Thyroid gland (tissue), 4 donors: ENCODE data around the gene JAKMIP1.

Experiments
- POLR2A ChIP-seq, 2 donors: fragments of 450-650 bp; IDR thresholded peaks; one replicate each; pipeline ENCODE4 v1.6.1; 2017; ENCODE audit warnings: antibody characterized with exemption in 2 of 2, mild to moderate bottlenecking in 2 of 2, moderate library complexity in 1 of 2
- TF ChIP-seq, protein P1 (sequence below), 6 experiments: fragments of 200-600 bp in 3 of 6; fragments of 450-650 bp in 3 of 6; sonication (generic) in 3 of 6; IDR thresholded peaks; one replicate each; pipeline ENCODE4 v1.5.1; 2016 to 2019; ENCODE audit warnings: antibody characterized with exemption in 6 of 6, mild to moderate bottlenecking in 2 of 6, inconsistent platforms in 1 of 6, moderate library complexity in 1 of 6

DNA sequence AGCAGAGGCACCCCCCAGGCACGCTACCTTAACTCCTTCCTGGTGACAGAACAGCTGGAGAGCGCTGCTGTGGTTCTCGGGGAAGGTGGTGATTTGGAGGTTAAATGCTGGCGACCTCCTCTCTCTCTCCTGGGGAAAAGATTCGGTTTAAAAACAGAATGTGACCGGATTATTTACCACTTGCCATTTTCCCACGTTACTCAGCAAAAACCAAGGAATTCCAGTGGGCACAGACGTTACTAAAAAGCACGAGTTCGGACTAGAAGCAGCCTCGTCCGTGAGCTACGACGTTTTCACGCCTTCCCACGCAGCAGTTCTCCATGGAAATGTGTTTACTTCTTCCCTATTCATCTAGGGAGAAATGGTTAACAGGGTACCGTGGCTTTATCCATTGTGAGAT lies 149.8 kb downstream of the JAKMIP1 start:
- TF ChIP-seq, protein P1, sequence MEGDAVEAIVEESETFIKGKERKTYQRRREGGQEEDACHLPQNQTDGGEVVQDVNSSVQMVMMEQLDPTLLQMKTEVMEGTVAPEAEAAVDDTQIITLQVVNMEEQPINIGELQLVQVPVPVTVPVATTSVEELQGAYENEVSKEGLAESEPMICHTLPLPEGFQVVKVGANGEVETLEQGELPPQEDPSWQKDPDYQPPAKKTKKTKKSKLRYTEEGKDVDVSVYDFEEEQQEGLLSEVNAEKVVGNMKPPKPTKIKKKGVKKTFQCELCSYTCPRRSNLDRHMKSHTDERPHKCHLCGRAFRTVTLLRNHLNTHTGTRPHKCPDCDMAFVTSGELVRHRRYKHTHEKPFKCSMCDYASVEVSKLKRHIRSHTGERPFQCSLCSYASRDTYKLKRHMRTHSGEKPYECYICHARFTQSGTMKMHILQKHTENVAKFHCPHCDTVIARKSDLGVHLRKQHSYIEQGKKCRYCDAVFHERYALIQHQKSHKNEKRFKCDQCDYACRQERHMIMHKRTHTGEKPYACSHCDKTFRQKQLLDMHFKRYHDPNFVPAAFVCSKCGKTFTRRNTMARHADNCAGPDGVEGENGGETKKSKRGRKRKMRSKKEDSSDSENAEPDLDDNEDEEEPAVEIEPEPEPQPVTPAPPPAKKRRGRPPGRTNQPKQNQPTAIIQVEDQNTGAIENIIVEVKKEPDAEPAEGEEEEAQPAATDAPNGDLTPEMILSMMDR (IDR thresholded peaks at IDR 0.05): no peak
- TF ChIP-seq POLR2A (IDR thresholded peaks at IDR 0.05): no peak
